Central memory CD4-positive, alpha-beta T cell (primary cell): ENCODE results near the gene SLIT3.

Source experiments
- DNase-seq: peaks from one replicate; pipeline ENCODE4 v3.0.0; 2022

SLIT3 gene

DNA sequence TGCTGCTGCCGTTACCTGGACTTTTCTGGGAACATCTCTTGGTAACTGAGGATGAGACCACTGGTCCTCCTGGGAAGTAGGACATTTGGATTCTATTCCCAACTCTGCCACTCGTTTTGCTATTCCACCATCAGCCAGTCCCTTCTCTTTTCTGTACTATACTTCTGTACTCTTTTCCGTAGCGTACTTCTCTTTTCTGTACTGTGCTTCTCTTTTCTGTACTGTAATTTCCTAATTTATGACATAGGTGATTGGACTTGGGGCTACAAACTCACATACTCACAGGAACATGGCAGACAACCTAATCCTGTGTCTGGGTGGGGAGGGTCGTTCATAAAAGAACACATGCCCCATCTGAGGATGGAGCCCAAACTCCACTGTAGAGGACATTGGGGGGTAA, 386.4 kb downstream of the SLIT3 start:
- DNase-seq, result no peak

DNA sequence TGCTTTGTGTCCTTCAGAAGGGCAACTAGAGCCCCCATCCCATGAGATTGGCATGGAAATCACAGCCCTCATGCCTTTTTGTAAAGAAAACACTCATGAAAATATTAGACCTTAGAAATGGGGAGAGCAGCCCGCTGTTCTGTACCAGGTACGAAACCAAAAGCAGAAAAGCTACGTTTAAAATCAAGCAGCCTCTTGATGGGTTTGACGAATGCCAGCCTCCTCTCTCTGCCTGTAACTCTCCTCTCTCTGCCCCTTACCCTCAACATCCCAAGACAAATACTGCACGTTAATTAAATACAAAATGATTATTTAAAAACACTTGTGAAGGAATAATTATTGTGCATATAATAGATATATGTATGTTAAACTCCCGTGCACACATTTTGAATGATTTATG, 390.1 kb downstream of the SLIT3 start:
- no peak for DNase-seq

DNA sequence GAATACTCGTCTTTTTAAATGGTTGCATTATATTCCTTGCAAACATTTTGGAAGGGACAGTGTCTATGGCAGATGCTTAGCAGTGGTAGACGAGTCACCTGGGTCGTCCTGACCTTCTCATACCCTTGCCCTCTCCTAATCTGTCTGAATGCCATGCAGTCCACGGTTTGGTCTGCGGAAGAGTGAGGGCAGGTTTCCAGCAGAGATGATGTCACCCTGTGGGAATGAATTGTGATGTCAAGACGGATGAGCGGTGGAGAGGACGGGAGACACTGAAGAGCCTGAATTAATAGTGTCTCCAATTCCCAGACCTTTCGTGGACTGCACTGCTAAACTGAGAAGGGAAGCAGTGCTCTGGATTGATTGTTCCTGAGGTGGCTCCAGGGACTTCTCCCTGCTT, 392.7 kb downstream of the SLIT3 start:
- DNase-seq, result no peak

DNA sequence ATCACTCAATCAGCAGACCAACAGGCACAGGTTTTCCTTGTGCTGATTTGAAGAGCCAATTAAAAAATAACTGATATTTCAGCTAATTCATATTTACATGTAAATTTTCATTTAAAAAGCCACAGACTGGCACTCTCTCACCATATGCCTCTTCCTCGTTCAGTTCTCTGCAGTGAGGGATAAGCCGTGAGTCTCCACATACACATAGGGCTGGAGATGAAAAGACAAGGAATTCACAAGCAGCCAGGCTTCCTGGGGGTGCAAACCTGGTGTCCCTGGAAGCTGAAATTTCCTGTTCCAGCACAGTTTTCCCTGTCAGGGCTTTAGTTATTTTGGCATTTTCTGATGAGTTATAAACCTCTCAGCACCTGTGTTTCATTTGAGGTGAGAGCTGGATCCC, 397.9 kb downstream of the SLIT3 start:
- DNase-seq, result no peak

DNA sequence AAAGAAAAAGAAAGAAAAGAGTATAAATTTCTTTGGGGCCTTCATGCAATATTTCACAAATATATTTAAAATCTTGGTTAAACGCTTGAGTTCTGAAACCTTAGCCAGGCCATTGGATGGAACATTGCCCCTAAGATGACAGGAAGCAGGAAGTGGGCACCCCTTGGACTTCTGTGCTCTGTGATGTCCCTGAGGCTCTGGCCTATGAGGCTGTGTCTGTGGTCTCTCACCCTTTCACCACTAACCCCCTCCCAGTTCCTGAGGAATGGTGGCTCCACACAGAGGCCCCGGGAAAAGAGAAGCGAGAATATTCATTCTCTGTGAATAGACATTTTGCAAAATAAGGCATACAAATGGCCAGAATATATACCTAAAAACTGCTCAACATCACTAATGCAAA, 401.3 kb downstream of the SLIT3 start:
- DNase-seq, result no peak

DNA sequence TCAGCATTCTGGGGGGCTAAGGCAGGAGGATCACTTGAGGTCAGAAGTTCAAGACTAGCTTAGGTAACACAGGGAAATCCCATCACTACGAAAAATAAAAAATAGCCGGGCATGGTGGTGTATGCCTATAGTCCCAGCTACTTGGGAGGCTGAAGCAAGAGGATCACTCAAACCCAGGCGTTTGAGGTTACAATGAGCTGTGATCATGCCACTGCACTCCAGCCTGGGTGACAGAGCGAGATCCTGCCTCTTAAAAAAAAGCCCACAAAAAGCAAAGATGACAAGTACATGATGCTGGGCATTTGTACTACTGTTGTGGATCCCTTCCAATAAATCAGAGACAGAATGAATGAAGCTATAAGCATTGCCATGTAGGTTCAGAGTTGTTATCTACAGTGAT, 401.7 kb downstream of the SLIT3 start:
- DNase-seq, result no peak

DNA sequence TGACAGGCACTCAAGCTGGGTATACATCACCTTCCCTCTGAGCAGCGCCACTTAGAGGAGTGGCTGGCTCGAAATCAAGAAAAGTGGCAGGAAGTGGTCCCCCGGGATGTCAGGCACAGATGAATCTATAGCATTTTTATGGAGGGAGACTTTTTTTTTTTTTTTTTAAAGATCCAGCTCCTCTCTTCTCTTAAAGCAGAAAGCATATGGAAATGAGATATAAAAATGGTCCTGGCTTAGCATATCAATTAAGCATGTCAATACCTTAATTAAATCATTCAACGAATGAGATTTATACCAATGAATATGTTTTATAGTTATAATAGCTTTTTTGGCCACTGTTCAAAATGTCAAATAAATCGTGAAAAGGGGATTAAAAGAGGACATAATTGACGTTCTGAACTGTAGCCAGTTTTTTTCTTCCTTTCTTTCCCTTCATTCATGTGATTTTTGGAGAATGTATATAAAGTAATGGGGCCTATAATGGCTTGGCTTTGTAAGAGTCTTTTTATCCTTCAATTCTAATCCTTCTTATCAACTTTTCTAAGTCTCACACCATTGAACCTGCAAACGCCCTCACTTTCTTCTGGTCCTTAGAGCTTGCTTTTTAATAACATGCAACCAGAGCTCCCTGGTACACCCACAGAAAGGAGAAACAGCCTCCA, 402.6 kb downstream of the SLIT3 start:
- DNase-seq, result no peak

DNA sequence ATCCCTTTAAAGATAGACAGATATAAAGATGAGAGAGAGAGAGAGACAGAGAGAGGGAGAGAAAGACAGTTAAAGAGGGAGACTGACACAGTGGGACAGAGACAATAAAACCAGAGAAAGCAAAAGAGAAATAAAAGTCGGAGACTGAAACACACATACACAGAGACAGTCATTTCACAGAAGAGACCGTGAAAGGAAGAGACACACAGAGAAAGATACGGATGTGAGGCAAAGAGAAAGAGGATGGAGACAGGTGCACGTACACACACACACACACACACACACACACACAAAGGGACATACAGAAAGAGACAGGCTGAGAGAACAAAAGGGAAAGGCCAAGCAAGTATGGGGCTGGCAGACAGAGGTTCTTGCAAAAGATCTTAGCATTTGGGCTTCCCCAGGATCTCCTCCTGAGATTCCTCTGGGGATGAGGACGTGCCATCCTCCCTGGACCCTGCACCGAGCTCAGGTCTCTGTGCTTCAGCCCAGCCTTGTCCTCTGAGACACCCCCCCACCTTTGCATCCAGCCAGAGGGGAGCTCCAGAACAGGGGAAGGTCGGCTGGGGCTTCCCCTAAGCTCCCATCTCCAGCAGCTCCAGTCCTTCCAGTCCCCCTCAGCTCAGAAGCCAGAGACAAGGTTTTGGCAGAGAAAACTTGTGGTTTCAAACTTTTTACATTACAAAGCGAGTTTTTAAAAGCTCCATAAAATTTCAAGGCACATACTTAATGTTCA, 403.4 kb downstream of the SLIT3 start:
- DNase-seq, result no peak

DNA sequence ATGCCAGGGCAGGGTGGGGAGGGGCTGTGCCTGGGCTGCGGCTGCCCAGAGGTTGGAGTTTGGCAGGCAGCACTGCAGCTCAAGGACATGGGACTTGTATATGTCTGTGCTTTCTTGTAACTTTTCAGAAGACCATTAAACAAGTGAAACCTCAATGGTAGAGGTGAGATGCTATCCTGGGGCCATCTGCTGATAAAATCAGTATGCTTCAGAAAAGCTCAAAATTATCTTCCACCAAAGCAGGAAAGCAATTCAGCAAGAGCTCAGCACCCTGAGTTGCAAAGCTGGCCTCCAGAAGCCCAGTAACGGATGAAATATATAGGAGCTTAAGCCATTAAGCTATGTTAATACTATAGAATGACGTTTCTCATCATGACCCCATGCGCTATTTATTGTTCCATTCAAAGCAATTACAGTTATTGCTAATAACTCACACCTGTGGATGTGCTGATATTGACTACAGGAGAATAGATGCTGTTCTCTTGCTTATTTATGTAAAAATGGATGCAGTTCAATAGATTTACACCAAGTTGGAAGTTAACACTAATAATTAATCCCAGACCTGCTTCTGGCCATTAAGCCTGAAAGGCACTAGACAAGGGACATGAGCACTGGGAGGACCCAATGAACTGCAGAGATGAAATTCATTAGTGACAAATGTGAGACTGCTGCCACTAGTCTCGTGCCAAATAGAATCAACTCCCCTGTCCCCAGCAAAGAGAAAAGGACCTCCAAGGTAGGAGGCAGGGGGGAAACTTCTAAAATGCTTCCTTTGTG, 405.5 kb downstream of the SLIT3 start:
- no peak for DNase-seq

DNA sequence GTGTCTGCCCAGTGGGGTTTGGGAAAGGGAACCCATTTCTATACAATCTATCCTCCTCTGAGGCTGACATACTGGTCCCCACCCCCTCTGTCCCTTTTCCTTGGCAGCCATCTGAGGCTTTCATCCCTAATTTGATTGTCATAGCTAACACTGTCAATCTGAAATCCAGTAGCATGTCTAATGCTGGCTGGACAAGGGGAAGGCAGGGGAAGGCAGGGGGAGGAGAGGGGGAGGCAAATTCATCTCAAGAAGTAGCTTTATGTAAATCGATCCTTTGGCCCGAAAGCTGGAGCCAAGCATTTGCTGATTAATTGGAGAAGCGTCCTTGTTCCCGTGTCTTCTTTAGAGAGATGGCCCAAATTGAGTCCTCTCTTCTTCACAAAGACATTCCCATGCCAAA, 407.7 kb downstream of the SLIT3 start:
- no peak for DNase-seq

DNA sequence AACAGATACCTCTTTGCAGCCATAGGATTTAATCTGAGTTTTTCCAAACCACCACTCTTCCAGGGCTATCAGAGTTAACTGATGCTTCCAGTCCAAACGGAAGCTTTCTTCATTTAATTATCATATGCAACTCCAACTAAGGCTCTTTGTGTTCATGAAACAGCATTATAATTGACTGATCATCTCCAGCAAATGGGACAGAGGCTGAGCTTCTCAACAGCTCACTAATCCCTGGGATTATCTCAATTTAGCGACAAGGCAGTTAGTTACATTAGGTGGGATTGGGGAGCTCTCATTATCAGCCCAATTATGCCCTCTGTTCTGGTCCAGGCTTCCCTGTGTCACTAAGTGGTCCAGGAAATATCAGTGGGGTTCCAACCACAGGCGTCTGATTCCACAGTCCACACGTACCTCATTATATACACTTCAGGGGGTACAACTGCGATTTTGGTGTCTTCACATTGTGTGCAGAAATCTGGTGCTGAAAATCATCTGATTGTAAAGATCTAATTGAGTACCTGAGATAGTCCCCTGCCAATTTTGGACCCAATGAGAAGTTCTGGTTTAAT, 408.2 kb downstream of the SLIT3 start:
- no peak for DNase-seq

DNA sequence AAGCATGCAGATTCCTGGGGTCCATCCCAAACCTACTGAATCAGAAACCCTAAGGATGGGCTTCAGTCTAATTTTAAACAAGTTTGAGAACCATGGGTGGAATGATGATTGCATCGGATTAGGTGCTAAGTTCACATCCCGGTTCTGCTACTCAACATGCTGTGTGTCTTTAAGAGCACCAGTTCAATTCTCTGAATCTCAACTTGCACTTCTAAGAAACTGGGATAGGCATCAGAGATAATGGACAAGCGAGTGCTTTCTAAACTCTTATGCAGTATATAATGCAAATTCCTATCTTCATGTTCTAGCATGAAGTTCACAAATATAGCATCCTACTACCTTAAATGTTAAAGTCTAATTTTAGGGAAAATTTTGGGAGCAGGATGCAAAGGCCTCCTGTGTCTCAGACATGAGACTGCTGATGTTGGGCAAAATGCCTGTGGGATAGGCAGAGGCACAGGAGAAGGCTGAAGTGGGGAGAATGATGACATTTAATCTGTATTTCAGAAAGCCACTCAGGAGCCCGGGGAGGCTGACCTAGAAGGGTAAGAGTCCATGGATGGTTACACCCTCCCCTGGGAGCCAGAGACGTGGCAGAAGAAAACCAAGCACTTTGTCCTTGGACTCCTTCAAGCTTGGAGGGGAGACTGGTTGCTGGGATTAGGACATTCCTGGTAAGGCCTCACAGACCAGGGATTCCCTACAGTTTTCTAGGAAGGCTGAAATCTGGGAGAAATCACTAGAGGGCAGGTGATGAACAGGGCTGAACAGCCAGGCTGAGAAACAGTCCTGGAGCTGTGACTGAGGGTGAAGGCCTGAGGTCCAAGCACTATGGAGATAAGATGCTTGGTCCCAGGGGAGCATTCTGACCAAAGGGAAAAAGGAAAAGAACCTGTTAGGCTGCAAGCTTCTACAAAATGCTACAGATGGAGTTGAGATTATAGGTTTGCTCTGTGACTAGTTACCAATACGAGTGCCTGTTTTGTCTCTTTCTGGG, 409.8 kb downstream of the SLIT3 start:
- DNase-seq, result no peak

DNA sequence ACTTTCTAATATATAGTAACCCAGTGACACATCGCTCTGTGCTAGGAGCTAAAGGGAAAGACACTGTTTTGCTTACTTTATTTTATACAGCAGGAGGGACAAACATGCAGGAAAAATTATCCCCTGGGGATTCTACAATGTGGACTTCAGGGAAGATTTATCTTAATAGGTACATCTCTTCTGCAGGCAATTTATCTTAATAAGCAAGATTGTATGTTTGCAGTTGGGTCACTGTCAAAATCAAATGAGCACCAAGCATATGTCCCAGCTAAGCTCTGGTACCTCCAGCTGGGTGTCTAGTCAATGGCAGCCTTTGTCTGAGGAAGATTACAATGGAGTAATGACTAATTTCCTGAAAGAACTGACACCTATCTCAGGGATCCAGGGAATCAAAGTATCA, 411.9 kb downstream of the SLIT3 start:
- no peak for DNase-seq

DNA sequence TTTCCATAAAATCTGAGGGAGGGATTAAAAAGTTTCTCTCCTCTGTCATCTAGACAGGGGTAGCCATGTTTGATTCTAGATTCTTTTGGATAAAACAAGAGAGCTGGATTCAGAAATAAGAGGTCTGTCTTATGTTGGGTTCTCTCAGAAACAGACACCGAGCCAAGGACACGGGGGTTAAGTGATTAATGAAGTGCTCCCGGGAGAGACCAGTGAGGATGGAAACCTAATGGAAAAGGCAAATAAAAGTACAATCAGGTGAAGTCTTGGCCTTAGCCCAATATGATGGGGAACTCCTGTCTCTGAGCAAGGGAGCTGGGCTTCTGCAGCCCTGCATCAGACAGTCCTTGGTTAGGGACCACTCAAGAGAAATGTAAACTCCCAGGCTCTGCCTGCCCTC, 413.0 kb downstream of the SLIT3 start:
- DNase-seq, result no peak

DNA sequence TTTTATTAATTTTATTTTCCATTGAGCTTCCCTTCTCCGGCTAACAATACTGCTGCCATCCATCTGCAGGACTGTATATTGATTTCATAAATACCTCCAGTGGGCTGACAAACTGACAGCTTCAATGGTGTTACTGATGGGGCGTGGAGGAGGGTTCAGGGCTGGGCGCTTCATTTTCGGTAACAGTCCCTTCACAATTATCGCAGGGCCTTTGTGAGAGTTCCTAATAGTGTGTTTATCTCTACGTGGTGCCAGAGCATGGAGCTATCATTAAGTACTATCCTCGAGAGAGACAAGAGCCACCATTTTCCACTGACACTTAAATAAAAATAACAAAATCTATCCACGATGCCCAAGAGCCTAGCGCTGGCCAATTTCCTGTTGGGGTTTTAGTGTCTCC, 414.8 kb downstream of the SLIT3 start:
- no peak for DNase-seq

DNA sequence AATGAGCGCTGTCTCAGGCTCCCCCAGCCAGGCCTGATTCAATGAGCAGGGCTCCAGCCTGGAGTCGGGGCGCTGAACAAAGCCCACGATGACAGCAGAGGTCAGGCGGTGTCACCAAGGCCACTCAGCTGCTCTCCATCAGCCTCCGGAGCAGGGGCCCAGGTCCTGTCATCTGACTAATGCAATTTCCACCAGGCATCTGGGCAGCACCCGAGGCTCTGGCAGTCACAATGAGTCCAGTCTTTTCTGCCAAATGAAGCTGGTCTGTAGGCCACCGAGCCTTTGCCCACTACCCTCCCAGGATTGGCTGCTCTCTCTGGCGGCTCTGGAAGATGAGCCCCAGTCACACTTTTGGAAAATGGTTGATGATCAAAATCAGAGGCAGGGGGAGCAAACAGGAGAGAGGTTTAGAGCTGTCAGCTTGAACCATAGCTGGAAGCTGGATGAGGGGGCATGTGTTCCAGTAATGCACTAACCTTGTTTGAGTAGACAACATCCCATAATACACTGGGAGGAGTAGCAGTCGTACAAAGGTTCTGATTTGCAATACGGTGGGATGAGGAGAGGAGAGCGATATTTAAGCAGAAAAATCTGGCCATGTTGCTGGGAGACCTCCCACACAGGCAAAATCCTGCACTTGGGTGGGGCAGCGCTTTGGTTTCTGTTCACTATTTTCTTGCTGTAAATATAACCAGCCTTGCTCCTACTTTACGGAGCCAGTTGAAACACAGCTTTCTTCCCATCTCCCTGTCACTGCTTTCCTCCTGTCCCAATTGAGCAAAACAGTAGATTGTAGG, 415.4 kb downstream of the SLIT3 start:
- DNase-seq, result no peak

DNA sequence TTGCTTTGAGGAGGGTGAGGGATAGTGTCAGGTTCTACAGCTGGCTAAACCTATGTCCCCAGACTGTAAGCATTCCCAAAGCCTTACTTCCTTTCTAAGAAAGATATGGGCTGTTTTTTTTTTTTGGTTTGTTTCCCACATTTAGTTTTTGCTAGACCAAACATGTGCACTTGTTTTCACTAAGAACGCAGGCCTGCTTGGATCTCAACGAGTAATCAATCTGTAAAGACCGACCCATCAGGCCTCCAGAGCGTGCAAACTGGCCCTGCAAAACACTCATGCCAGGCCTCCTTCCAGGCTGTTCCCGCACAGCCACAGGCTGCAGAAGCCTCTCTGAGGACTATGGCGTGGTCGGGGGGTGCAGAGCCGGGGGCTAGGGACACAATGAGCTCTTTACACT, 416.9 kb downstream of the SLIT3 start:
- no peak for DNase-seq

DNA sequence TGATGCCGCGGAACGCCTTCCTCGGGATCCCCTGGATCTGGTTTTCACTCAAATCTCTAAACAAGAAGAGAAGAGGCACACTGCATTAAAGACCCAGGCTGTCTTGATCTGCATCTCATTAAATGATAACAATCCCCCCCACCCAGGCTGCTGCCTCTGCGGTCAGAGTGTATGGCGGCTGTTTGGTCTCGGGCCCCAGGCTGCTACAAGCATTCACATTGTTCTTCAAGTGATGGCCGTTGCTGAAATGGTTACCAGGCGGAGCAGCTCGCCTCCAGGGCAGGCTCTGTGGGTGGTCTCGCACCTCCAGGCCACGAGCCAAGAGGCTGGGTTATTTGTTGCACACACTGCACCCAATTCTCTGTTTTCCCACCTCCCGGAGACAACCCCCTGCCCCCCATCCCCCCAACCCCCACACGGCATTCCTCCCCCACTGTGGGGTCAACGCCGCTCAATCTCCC, 417.6 kb downstream of the SLIT3 start:
- no peak for DNase-seq

DNA sequence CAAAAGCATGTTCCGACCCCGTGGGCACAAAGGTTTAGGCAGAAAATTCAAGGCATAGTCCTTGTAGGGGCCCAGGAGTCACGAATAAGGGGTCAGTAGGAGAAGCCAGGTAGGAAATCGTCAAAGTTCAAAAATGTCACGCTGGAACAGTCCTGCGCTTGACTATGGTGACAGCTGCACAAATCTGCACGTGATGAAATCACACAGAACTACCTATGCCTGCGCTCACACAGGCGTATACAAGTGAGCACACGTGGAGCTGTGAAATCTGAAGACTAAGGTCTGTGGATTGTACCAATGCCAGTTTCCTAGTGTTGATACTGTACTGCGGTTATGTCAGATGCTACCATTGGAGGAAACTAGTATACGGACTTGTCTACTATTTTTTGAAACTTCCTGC, 418.7 kb downstream of the SLIT3 start:
- no peak for DNase-seq

DNA sequence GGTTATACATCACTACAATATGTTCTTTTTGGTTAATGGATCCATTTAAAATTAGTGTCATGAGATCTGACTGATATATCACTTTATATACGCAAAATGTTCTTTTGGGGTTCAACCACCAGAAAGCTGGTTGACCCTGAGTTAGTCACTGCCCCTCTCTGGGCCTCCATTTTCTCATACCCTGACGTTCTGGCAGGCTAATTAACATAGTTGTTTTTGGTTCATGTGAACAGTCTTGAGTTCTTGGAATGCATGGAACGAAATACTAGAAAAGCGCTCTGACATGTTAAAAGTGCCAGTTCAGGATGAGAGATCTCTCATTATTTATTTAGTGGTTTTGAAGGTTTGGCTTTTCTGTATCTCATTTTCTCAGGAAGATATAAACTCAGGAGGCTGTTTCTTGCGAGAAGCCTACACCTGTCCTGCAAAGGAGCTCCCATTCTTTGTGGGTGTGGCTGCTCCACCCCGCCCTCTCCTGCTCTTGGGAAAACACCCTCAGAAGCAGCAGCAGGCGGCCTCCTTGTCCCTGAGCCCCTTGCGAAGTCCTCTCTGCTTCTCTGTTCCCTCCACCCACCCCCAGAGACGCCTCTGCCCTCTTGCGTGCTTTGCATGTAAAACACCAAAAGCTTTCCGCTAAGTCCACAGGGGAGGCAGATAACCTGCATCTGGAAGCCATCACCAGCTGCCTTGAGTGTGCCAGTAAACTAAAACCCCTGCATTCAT, 419.4 kb downstream of the SLIT3 start:
- DNase-seq, result no peak

DNA sequence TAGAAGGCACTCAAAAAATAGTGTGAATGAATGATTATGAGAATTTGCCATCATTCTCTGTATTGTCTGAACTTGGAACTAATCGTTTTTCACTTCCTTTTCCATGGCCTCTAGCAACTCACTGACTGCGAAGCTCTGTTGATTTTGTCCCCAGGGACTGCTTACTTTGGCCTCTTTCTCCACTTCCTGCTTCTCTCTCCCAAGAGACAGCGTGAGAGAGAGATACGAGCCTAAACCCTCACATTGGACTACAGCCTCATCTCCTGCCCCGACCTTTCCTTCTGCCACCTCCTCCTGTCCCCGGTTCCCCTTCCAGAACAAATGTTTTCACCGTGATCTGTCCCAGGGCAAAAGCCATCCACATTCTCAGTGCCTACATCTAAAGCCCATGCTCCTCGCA, 421.0 kb downstream of the SLIT3 start:
- DNase-seq, result no peak
